ENCODE measurements around the gene R3HDM4. TPM values are rescaled to one million over a fixed set of nuclear protein-coding genes. Genes with fewer than 3 reads are reported as not detected.

R3HDM4 gene
- polyA plus RNA-seq, 2 of the 4 experiments (the other 2 are of a cell fraction), result 22.7 to 24.8 TPM

DNA sequence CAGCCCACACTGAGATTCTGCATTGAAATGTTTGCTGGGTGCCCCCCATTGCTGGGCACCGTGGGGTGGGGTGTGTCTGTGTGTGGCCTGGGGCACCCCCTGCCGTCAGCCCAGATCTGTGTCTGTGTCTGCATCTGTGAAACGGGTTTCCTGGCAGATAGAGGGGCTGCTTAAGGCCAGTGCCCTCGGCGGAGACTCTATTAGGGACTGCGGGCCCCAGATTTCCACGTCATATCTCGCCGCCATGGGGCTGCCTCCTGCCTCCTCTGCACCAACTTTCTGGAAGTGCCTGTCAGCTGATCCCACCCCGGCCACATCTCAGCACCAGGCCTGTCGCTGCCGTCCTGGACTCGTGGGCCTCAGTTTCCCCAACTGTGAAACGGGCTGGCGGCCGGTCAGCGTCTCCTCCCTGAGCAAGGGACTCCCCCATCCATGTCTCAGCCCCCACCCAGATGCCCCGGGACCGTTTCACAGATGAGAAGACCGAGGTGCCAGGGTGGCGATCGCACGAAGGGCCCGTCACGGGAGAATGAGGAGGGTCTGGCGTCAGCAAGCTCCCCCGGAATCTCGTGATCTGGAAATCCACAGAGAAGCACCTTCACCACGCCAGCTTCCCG is 34.2 kb upstream of the R3HDM4 start:
- CTCF ChIA-PET, result interaction anchor here (1.4 kb wide), 1 partner anchor 15 kb away, joined by 4 read pairs; no protein-coding TSS in a partner anchor

DNA sequence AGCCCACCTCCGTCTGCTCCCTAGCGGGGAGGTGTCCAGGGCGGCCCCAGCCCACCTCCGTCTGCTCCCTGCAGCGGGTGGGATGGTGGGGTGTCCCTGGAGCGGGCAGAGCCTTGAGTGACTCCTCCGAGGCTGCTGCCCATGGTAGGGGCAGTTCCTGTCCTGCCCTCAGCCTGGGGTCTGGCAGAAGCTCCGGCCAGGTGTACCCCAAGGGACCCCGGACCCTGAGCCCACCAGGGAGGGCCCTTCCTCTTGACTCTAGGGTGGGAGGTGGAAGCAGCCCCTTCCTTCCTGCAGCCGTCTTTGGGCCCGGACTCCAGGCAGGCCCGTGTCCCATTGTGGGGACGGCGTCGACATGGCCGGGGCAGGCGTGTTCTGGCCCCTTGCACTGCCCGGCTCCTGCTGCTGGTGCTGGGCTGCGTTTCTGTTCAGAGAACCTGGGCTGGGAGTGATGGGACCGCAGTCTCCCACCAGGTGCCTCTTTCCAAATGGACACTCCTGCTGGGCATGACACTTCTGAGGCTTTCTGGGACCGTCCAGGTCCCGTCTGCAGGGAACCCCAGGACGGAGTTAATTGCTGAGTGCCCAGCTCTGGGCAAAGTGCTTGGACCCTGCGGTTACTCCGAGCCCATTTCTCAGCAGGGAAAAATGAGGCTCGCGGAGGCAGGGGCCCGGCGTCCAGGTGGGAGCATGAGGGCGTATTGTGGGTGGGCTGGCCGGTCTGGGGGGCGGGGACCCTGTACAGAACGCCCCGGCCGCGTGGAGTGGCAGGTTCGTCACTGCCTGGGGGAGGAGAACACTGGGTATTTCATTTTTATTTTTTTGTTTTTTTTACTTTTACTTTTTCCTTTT is 32.6 kb upstream of the R3HDM4 start:
- no peaks in the 10 kb centered on the region for H3K9me3 ChIP-seq
- POLR2A ChIA-PET, result no interaction called here
- no peak for FAIRE-seq
- H3K4me3 ChIP-seq, result no peak overlapping the region
- CTCF ChIA-PET, result interaction anchor here (1.5 kb wide), 1 partner anchor 9 kb away, joined by 3 read pairs; no protein-coding TSS in a partner anchor
- TF ChIP-seq FOSL2 (IDR thresholded peaks at IDR 0.05) (no peak), FOSL2 (CRISPR knock-in tag; IDR thresholded peaks at IDR 0.05) (no peak)
- H3K4me2 ChIP-seq, result no peak overlapping the region
- no peak for DNase-seq (ENCODE audit: low read depth in 1 of 2, low spot score in 1 of 2)
- ATAC-seq, result no peak
- H3K27ac ChIP-seq, result peak overlapping the region in 1 of 2 experiments; percentile 33; a peak in 1 of 6 replicates
- peaks cover 19% of the 10 kb centered on the region for H3K4me1 ChIP-seq
- WGBS (ENCODE audit: missing lambda C conversion rate), result 91% methylated on average over 28 of the region's 37 CpGs

More for the DNA sequence above, 34.2 kb upstream of the R3HDM4 start:
- TF ChIP-seq TFCP2L1 (CRISPR knock-in tag; IDR thresholded peaks at IDR 0.05), result no peak
- no peak for TF ChIP-seq JUN (IDR thresholded peaks at IDR 0.05)
- TF ChIP-seq ZSCAN20 (CRISPR knock-in tag; IDR thresholded peaks at IDR 0.05), result no peak
- no peak for TF ChIP-seq NR3C1 (IDR thresholded peaks at IDR 0.05)
- TF ChIP-seq RFX5 (IDR thresholded peaks at IDR 0.05), result no peak
- TF ChIP-seq CEBPB (IDR thresholded peaks at IDR 0.05), result no peak
- no peak for TF ChIP-seq ESRRA (IDR thresholded peaks at IDR 0.05; ENCODE audit: borderline replicate concordance, low read length)
- no peak for TF ChIP-seq ZFP36 (IDR thresholded peaks at IDR 0.05; ENCODE audit: borderline replicate concordance, partially characterized antibody)
- no peak for TF ChIP-seq BHLHE40 (IDR thresholded peaks at IDR 0.05; ENCODE audit: low read depth, low read length)
- TF ChIP-seq EP300 (IDR thresholded peaks at IDR 0.05), result no peak
- TF ChIP-seq, protein P1, sequence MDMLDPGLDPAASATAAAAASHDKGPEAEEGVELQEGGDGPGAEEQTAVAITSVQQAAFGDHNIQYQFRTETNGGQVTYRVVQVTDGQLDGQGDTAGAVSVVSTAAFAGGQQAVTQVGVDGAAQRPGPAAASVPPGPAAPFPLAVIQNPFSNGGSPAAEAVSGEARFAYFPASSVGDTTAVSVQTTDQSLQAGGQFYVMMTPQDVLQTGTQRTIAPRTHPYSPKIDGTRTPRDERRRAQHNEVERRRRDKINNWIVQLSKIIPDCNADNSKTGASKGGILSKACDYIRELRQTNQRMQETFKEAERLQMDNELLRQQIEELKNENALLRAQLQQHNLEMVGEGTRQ (IDR thresholded peaks at IDR 0.05), result no peak
- TF ChIP-seq FOSB (CRISPR knock-in tag; IDR thresholded peaks at IDR 0.05), result no peak
- TF ChIP-seq CBX8 (IDR thresholded peaks at IDR 0.05), result no peak
- H3K4me3 ChIP-seq, result no peak overlapping the region
- WGBS (ENCODE audit: missing lambda C conversion rate), result 92% methylated on average over 27 of the region's 30 CpGs
- DNase-seq (ENCODE audit: low read depth in 1 of 2, low spot score in 1 of 2) (no peak), ATAC-seq (no peak), FAIRE-seq (no peak)
- POLR2A ChIA-PET, result no interaction called here
- peaks cover 12% of the 10 kb centered on the region; the same call in 2 of the 3 replicates for H3K4me1 ChIP-seq
- H3K4me2 ChIP-seq, result no peak overlapping the region
- no peak overlapping the region for H3K27ac ChIP-seq
- no peaks in the 10 kb centered on the region for H3K9me3 ChIP-seq

DNA sequence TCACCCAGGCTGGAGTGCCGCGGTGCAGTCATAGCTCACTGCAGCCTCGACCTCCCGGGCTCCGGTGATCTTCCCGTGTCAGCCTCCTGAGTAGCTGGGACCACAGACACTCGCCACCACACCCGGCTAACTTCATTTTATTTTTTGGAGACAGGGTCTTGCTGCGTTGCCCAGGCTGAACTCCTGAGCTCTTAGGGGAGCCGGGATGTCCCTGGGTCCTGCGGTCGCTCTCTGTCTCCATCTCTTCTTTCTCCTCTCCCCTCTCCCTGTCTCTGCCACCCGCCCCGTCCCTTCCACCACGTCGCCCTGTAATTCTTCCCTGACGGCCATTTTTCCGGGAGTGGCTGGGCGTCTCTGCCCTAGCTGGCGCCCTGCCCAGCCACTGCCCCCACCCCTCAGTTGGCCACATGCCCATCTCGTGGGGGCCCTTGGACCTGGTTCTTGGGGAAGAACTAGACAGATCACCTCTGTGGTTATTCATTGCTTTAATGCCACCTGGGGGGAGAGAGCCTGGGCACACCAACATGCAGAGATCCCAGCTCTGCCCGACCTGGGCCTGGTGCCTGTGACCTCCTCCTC is 31.7 kb upstream of the R3HDM4 start:
- Histone ChIP-seq H3K4me2 (0 out of 3 replicates have a peak overlapping the region, but pooled peaks have one; percentile 9), H3K9me3 (no peaks in the 10 kb centered on the region), H3K4me1 (peaks cover 27% of the 10 kb centered on the region), H3K27ac (peak overlapping the region in 1 of 2 experiments; percentile 33; a peak in 1 of 6 replicates), H3K4me3 (no peak overlapping the region)
- 81% methylated on average over 16 of the region's 22 CpGs for WGBS (ENCODE audit: missing lambda C conversion rate)
- ATAC-seq, result no peak
- DNase-seq (ENCODE audit: low read depth in 1 of 2, low spot score in 1 of 2), result no peak
- CTCF ChIA-PET, result interaction anchor here (0.6 to 1.5 kb wide), 2 partner anchors 8 to 175 kb away, joined by 3 read pairs; no protein-coding TSS in a partner anchor
- TF ChIP-seq MAFK (IDR thresholded peaks at IDR 0.05; ENCODE audit: partially characterized antibody), result no peak
- no peak for TF ChIP-seq SMC3 (IDR thresholded peaks at IDR 0.05)
- no peak for TF ChIP-seq HOXB5 (CRISPR knock-in tag; IDR thresholded peaks at IDR 0.05)
- no peak for TF ChIP-seq PHF8 (IDR thresholded peaks at IDR 0.05; ENCODE audit: borderline replicate concordance, low read depth)
- TF ChIP-seq, protein P2, sequence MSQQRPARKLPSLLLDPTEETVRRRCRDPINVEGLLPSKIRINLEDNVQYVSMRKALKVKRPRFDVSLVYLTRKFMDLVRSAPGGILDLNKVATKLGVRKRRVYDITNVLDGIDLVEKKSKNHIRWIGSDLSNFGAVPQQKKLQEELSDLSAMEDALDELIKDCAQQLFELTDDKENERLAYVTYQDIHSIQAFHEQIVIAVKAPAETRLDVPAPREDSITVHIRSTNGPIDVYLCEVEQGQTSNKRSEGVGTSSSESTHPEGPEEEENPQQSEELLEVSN (IDR thresholded peaks at IDR 0.05; ENCODE audit: borderline replicate concordance, low read depth), result no peak
- TF ChIP-seq, protein P3, sequence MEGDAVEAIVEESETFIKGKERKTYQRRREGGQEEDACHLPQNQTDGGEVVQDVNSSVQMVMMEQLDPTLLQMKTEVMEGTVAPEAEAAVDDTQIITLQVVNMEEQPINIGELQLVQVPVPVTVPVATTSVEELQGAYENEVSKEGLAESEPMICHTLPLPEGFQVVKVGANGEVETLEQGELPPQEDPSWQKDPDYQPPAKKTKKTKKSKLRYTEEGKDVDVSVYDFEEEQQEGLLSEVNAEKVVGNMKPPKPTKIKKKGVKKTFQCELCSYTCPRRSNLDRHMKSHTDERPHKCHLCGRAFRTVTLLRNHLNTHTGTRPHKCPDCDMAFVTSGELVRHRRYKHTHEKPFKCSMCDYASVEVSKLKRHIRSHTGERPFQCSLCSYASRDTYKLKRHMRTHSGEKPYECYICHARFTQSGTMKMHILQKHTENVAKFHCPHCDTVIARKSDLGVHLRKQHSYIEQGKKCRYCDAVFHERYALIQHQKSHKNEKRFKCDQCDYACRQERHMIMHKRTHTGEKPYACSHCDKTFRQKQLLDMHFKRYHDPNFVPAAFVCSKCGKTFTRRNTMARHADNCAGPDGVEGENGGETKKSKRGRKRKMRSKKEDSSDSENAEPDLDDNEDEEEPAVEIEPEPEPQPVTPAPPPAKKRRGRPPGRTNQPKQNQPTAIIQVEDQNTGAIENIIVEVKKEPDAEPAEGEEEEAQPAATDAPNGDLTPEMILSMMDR (IDR thresholded peaks at IDR 0.05), result no peak
- no peak for TF ChIP-seq RARB (CRISPR knock-in tag; IDR thresholded peaks at IDR 0.05)
- no peak for TF ChIP-seq HDAC2 (IDR thresholded peaks at IDR 0.05)
- no peak for TF ChIP-seq RFX5 (IDR thresholded peaks at IDR 0.05)
- TF ChIP-seq EHMT2 (IDR thresholded peaks at IDR 0.05; ENCODE audit: low read depth), result no peak
- TF ChIP-seq ZFP36 (IDR thresholded peaks at IDR 0.05; ENCODE audit: borderline replicate concordance, partially characterized antibody), result no peak
- FAIRE-seq, result no peak
- POLR2A ChIA-PET, result no interaction called here

Measured in A549 (cell line).